Astrocyte of the cerebellum (primary cell): Measurements from ENCODE around the gene PPDPF.

Source experiments
- DNase-seq: peaks from one replicate; pipeline ENCODE4 v3.0.0-alpha.2; 2011; ENCODE audit warnings: low read depth
- H3K4me3 ChIP-seq: 2 replicates; pipeline ENCODE4 v1.5.1; 2011; ENCODE audit warnings: mild to moderate bottlenecking, low read depth, low read length, moderate library complexity
- CTCF ChIP-seq: IDR thresholded peaks from 2 replicates; pipeline ENCODE4 v1.5.1; 2012; ENCODE audit warnings: low read length, low read depth, moderate library complexity, mild to moderate bottlenecking; ENCODE audit errors: missing control alignments
- in situ Hi-C: cut with HindIII; loops from 2 replicates; pipeline ENCODE4 v1.10.0; 2017; ENCODE audit warnings: low sequenced_read_pairs

PPDPF gene

GRCh38 chr20:63541371-63541770, 20.8 kb downstream of the PPDPF start:
- in situ Hi-C loops, result no loop called here
- DNase-seq, result no peak
- no peak overlapping the region for H3K4me3 ChIP-seq
- no peak for TF ChIP-seq CTCF

DNA sequence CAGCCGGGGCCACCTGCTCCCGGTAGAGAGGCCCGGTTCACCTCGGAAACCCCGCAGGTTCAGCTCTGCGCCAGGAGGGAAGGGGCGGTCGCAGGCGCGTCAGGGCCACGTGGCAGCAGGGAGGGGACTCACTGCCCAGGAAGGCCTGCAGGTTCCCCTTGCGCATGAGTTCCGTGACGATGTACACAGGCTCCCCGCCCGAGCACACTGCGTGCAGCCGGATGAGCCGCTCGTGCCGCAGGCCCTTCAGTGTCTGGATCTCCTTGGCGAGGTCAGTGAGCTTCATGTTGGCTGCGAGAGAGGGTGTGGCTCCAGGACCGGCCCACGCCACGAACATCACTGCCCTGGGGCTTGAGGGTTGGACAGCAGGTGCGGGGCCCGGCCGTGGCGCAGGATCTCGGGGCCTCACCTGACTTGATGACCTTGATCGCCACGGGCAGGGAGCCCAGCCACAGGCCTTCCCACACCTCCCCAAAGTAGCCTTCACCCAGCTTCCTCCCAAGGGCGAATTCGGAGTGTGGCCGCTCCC, 21.5 kb downstream of the PPDPF start:
- DNase-seq, result no peak
- in situ Hi-C loops, result no loop called here
- TF ChIP-seq CTCF, result no peak
- no peak overlapping the region for H3K4me3 ChIP-seq

- in situ Hi-C loops, result no loop called here
- DNase-seq, result no peak
- no peak for TF ChIP-seq CTCF
- no peak overlapping the region for H3K4me3 ChIP-seq
Measured at GRCh38 chr20:63542696-63543095, 22.1 kb downstream of the PPDPF start.

GRCh38 chr20:63543131-63543530, 22.6 kb downstream of the PPDPF start:
- no peak for DNase-seq
- H3K4me3 ChIP-seq, result no peak overlapping the region
- in situ Hi-C loops, result no loop called here
- TF ChIP-seq CTCF, result no peak

DNA sequence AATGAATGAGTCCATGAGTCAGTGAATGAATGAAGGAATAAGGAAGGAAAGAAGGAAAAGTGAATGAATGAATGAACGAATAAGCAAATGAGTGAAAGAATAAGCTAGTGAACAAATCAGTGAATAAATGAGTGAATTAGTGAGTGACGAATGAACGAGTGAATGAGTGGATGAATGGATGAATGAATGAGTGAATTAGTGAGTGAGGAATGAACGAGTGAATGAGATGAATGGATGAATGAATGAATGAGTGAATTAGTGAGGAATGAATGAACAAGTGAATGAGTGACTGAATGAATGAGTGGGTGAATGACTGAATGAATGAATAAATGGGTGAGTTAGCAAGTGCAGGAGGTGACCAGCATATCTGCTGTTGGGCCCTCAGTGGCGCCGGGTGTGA, 23.2 kb downstream of the PPDPF start:
- no peak for DNase-seq
- H3K4me3 ChIP-seq, result no peak overlapping the region
- in situ Hi-C loops, result no loop called here
- TF ChIP-seq CTCF, result no peak

GRCh38 chr20:63544241-63544957, 23.8 kb downstream of the PPDPF start:
- in situ Hi-C loops, result no loop called here
- no peak overlapping the region for H3K4me3 ChIP-seq
- TF ChIP-seq CTCF, result no peak
- DNase-seq, result no peak
